Trophoblast cell (in vitro differentiated cells and primary cell): ENCODE measurements around the gene GMPPA.

Experiments
- DNase-seq, 2 donors: peaks; one replicate each; pipeline ENCODE4 v3.0.0-alpha.2; 2016
- H2AFZ ChIP-seq: 2 replicates; pipeline ENCODE4 v1.6.1; 2013; ENCODE audit warnings: low read length, moderate library complexity, mild to moderate bottlenecking; ENCODE audit not compliant: insufficient read depth, poor library complexity
- H2AK5ac ChIP-seq: 2 replicates; pipeline ENCODE4 v1.6.1; 2013; ENCODE audit warnings: mild to moderate bottlenecking, low read length
- H2BK120ac ChIP-seq: 2 replicates; pipeline ENCODE4 v1.6.1; 2013; ENCODE audit warnings: low read length, mild to moderate bottlenecking, moderate library complexity; ENCODE audit not compliant: insufficient read depth, poor library complexity
- H2BK12ac ChIP-seq: 2 replicates; pipeline ENCODE4 v1.6.1; 2013; ENCODE audit warnings: mild to moderate bottlenecking, low read length, moderate library complexity
- H2BK5ac ChIP-seq: 2 replicates; pipeline ENCODE4 v1.6.1; 2013; ENCODE audit warnings: low read length, low read depth, moderate library complexity, mild to moderate bottlenecking; ENCODE audit not compliant: poor library complexity
- H3K14ac ChIP-seq: 2 replicates; pipeline ENCODE4 v1.6.1; 2013; ENCODE audit warnings: mild to moderate bottlenecking, low read length
- H3K18ac ChIP-seq: 2 replicates; pipeline ENCODE4 v1.6.1; 2013; ENCODE audit warnings: mild to moderate bottlenecking, low read length
- H3K23ac ChIP-seq: 2 replicates; pipeline ENCODE4 v1.6.1; 2013; ENCODE audit warnings: low read length
- H3K27ac ChIP-seq: 2 replicates; pipeline ENCODE4 v1.5.1; 2013; ENCODE audit warnings: low read depth, mild to moderate bottlenecking, inconsistent platforms, low read length, moderate library complexity
- H3K27me3 ChIP-seq: 2 replicates; pipeline ENCODE4 v1.6.1; 2013; ENCODE audit warnings: inconsistent platforms, mild to moderate bottlenecking, low read length, moderate library complexity; ENCODE audit not compliant: insufficient read depth
- H3K36me3 ChIP-seq, 2 experiments: 1 replicate in 1 of 2; 2 replicates in 1 of 2; pipeline ENCODE4 v1.6.1; 2013; ENCODE audit warnings: low read length in 2 of 2, mild to moderate bottlenecking in 2 of 2, moderate library complexity in 1 of 2; ENCODE audit not compliant: insufficient read depth in 2 of 2, control insufficient read depth in 1 of 2
- H3K4ac ChIP-seq: 2 replicates; pipeline ENCODE4 v1.6.1; 2013; ENCODE audit warnings: low read depth, mild to moderate bottlenecking, low read length, moderate library complexity
- H3K4me1 ChIP-seq, 2 experiments: 1 replicate in 1 of 2; 2 replicates in 1 of 2; pipeline ENCODE4 v1.6.1; 2013; ENCODE audit warnings: low read length in 2 of 2, mild to moderate bottlenecking in 2 of 2, moderate library complexity in 1 of 2; ENCODE audit not compliant: insufficient read depth in 2 of 2, control insufficient read depth in 1 of 2
- H3K4me2 ChIP-seq: 2 replicates; pipeline ENCODE4 v1.6.1; 2013; ENCODE audit warnings: inconsistent platforms, mild to moderate bottlenecking, low read length, moderate library complexity
- H3K4me3 ChIP-seq: 2 replicates; pipeline ENCODE4 v1.5.1; 2013; ENCODE audit warnings: mild to moderate bottlenecking, low read depth, low read length, inconsistent platforms
- H3K79me1 ChIP-seq: one replicate; pipeline ENCODE4 v1.6.1; 2013; ENCODE audit warnings: low read length
- H3K79me2 ChIP-seq: 2 replicates; pipeline ENCODE4 v1.6.1; 2013; ENCODE audit warnings: low read length, mild to moderate bottlenecking; ENCODE audit not compliant: control insufficient read depth, insufficient read depth, poor library complexity
- H3K9ac ChIP-seq: 2 replicates; pipeline ENCODE4 v1.6.1; 2013; ENCODE audit warnings: mild to moderate bottlenecking, low read length
- H3K9me3 ChIP-seq: 2 replicates; pipeline ENCODE4 v1.6.1; 2013; ENCODE audit warnings: low read depth, mild to moderate bottlenecking, control low read depth, inconsistent platforms, low read length; ENCODE audit not compliant: insufficient read depth
- H4K12ac ChIP-seq: 2 replicates; pipeline ENCODE4 v1.6.1; 2013; ENCODE audit warnings: low read depth, mild to moderate bottlenecking, low read length, moderate library complexity
- H4K8ac ChIP-seq: 2 replicates; pipeline ENCODE4 v1.6.1; 2013; ENCODE audit warnings: low read depth, mild to moderate bottlenecking, low read length, moderate library complexity
- H4K91ac ChIP-seq: one replicate; pipeline ENCODE4 v1.6.1; 2013; ENCODE audit warnings: low read depth, mild to moderate bottlenecking, low read length, moderate library complexity
- WGBS: extraction: QIAGEN DNeasy Blood & Tissue Kit; methylation state at CpG from one replicate; pipeline ENCODE4 v1.1.7; 2013; ENCODE audit warnings: missing lambda C conversion rate; ENCODE audit not compliant: insufficient read length, insufficient coverage; ENCODE audit errors: extremely low coverage; 5-methylcytosine and 5-hydroxymethylcytosine counted together

Gene GMPPA

DNA sequence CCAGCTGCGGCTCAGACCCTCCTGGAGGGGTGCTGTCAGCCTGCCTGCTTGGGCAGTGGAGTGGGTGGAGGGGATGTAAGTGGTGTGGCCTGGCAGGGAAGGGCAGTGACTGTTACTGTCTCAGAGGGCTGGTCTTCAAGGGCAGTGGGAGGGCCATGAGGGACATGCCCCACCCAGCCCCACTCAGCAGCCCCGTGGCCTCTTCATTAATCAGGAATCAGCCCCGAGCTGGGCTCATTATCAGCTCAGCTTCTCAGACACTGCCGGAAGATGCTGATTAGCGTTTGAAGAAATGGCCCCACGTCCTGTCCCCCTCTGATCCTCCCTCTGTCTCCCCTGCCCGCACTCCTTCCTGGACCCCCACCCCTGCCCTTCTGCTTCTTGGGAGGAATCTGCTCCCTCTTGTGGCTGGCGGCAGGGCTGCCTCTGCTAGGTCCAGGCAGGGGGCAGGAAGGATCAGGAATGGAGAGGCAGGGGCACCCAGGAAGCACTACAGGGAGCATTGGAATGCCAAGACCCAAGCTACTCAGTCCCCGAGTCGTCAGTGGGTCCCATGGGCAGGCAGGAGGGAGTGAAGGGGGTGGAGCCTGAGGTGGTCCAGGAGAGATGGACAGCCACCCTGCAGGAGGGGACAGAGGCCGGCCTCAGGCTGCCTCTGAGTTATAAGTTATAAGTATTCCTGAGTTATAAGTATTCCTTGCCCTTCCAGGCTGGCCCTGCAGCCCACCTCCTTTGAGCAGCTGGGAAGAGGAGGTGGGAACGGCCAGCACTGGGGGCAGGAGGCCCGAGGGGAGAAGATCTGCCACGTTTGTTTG, 22.6 kb downstream of the GMPPA start:
- H2BK120ac ChIP-seq = no peak overlapping the region
- no peak overlapping the region for H2AFZ ChIP-seq
- H3K4me1 ChIP-seq = peaks cover 0 to 2% of the 10 kb centered on the region in 2 experiments
- no peak overlapping the region for H3K23ac ChIP-seq
- H3K79me2 ChIP-seq = no peaks in the 10 kb centered on the region
- no peak overlapping the region for H2BK5ac ChIP-seq
- H3K9me3 ChIP-seq = peaks cover 4% of the 10 kb centered on the region
- DNase-seq = no peak
- H3K18ac ChIP-seq = no peak overlapping the region
- peaks cover 21% of the 10 kb centered on the region for H3K27me3 ChIP-seq
- H3K27ac ChIP-seq = no peak overlapping the region
- H3K4ac ChIP-seq = no peak overlapping the region
- no peaks in the 10 kb centered on the region for H3K79me1 ChIP-seq
- H4K12ac ChIP-seq = no peak overlapping the region
- WGBS = no CpG with 5 or more reads among the region's 14 CpGs
- no peaks in the 10 kb centered on the region for H3K36me3 ChIP-seq
- H3K4me3 ChIP-seq = no peak overlapping the region
- no peak overlapping the region for H4K8ac ChIP-seq
- no peak overlapping the region for H2BK12ac ChIP-seq
- peak overlapping the region; percentile 31 for H3K4me2 ChIP-seq
- no peak overlapping the region for H2AK5ac ChIP-seq
- no peak overlapping the region for H3K14ac ChIP-seq
- no peak overlapping the region for H3K9ac ChIP-seq
- H4K91ac ChIP-seq = no peak overlapping the region

DNA sequence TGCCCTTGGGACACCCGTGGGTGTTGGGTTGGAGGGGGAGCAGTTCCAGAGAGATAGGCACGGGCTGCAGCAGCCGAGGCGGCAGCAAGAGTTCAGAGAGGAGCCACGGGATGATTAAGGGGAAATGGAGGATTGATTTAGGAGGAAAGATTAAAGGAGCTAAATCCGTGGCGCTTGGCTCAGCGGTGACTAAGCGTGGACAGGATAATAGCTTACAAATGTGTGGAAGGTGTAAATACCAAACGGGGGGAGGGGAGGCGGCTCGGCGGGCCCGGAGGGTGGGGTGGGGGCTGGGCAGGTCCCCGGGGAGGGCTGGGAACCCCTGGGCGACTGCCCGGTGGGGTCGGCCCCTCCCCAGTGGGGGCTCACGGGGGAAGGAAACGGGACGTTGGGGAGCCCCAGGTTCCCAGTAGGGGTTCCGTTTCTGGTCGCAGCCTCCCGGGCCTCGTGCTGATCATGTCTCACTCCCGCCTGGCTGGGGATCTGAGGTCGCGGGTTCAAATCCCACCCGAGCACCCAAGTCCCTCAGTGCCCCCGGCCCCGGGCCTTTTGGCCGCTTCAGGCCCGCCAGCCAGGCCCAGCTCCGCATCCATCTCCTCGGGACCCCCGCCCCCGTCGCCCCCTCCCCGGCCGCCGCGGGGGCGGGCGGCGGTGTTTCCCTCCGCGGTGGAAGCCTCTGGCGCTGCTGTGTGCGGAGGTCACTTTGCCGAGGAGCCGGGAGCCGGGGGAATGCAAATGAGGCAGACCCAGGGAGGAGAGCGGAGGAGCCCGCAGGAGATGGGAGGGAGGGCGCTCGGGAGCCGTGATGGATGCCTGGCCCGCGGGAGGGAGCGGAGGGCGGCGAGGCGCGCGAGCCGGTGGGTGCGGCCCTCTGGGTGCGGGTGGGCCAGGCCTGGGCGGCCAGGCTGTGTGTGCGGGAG, 23.7 kb downstream of the GMPPA start:
- Histone ChIP-seq H3K27me3 (peaks cover 21% of the 10 kb centered on the region), H3K4me2 (peak overlapping the region; percentile 47), H3K23ac (no peak overlapping the region), H2AFZ (no peak overlapping the region), H4K12ac (no peak overlapping the region), H3K9ac (no peak overlapping the region), H3K9me3 (peaks cover 2% of the 10 kb centered on the region), H3K14ac (no peak overlapping the region), H2AK5ac (no peak overlapping the region), H2BK120ac (no peak overlapping the region), H2BK12ac (no peak overlapping the region), H3K79me2 (no peaks in the 10 kb centered on the region), H3K4me3 (no peak overlapping the region), H3K36me3 (no peaks in the 10 kb centered on the region), H3K4me1 (peaks cover 0 to 2% of the 10 kb centered on the region in 2 experiments), H3K4ac (no peak overlapping the region), H3K18ac (no peak overlapping the region), H4K91ac (no peak overlapping the region), H3K27ac (no peak overlapping the region), H2BK5ac (no peak overlapping the region), H3K79me1 (no peaks in the 10 kb centered on the region), H4K8ac (no peak overlapping the region)
- WGBS = no CpG with 5 or more reads among the region's 70 CpGs
- peak in 1 of 2 donors; percentile 60 for DNase-seq

DNA sequence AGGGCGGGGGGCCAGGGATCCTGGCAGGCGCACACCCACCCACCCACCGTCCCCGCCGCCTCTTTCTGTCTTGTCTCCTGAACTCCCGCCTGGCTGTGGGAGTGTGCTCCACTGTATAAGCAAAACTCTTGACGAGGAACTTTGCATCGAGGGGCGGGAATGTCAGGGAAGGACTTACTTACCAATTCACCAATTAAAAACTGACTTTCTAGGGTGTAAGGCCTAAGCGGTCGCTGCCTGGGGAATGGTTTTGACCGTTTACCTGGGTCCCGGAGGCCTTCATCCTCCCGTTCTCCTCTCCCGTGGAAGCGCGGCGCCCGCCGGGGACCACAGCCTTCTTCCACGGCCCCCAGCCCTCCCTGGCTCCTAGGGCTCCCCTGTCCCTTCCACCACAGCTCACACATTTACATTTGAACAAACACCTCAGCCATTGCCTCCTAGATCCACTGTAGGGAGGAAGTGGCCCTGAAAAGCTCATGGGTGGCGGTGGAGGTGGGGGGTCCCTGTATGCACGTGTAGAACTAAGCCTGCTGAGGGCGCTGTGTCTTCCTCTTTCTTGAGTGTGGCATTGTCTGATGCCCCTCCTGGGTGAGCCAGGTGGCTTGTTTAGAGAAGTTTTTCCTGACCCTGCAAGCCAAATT, 24.5 kb downstream of the GMPPA start:
- no peak overlapping the region for H3K27ac ChIP-seq
- DNase-seq = no peak
- H3K4me1 ChIP-seq = peaks cover 0 to 2% of the 10 kb centered on the region in 2 experiments
- no CpG with 5 or more reads among the region's 24 CpGs for WGBS
- H3K23ac ChIP-seq = no peak overlapping the region
- H3K9me3 ChIP-seq = peaks cover 2% of the 10 kb centered on the region
- no peak overlapping the region for H4K8ac ChIP-seq
- H3K27me3 ChIP-seq = peaks cover 21% of the 10 kb centered on the region
- no peak overlapping the region for H2AFZ ChIP-seq
- H3K4me3 ChIP-seq = no peak overlapping the region
- H3K36me3 ChIP-seq = no peaks in the 10 kb centered on the region
- H3K14ac ChIP-seq = no peak overlapping the region
- H3K18ac ChIP-seq = no peak overlapping the region
- no peak overlapping the region for H2BK12ac ChIP-seq
- no peak overlapping the region for H2AK5ac ChIP-seq
- no peaks in the 10 kb centered on the region for H3K79me2 ChIP-seq
- no peak overlapping the region for H2BK5ac ChIP-seq
- H2BK120ac ChIP-seq = no peak overlapping the region
- H3K9ac ChIP-seq = peak overlapping the region; percentile 9
- no peak overlapping the region for H4K12ac ChIP-seq
- no peak overlapping the region for H4K91ac ChIP-seq
- H3K4ac ChIP-seq = no peak overlapping the region
- H3K79me1 ChIP-seq = no peaks in the 10 kb centered on the region
- H3K4me2 ChIP-seq = peak overlapping the region; percentile 47

GRCh38 chr2:219524817-219525216, 26.1 kb downstream of the GMPPA start:
- Histone ChIP-seq H3K4ac (no peak overlapping the region), H3K36me3 (no peaks in the 10 kb centered on the region), H2BK120ac (no peak overlapping the region), H3K4me3 (no peak overlapping the region), H2AFZ (no peak overlapping the region), H3K27me3 (peaks cover 30% of the 10 kb centered on the region), H4K8ac (no peak overlapping the region), H3K4me2 (no peak overlapping the region), H2BK12ac (no peak overlapping the region), H3K14ac (no peak overlapping the region), H3K79me2 (no peaks in the 10 kb centered on the region), H4K12ac (no peak overlapping the region), H3K79me1 (no peaks in the 10 kb centered on the region), H3K27ac (no peak overlapping the region), H4K91ac (no peak overlapping the region), H3K23ac (no peak overlapping the region), H3K18ac (no peak overlapping the region), H3K4me1 (peaks cover 0 to 2% of the 10 kb centered on the region in 2 experiments), H3K9me3 (peaks cover 2% of the 10 kb centered on the region), H3K9ac (no peak overlapping the region), H2BK5ac (no peak overlapping the region), H2AK5ac (no peak overlapping the region)
- no CpG with 5 or more reads among the region's 2 CpGs for WGBS
- DNase-seq = no peak
